Right atrium auricular region (tissue), 2 donors: ENCODE results near the gene IDH3B. TPM values are rescaled to one million over a fixed set of nuclear protein-coding genes. Genes with fewer than 3 reads are reported as not detected.
"Not testable (repeated sequence)": the region's sequence is repeated elsewhere in the genome, so short reads cannot be mapped to it uniquely, and the experiment has no call there.

Source experiments
- DNase-seq: peaks from one replicate; pipeline ENCODE4 v3.0.0-alpha.2; 2019; ENCODE audit warnings: low spot score
- H3K27ac ChIP-seq, 2 donors: fragments of 200-600 bp; sonication (generic); 1 replicate in 1 of 2; 2 replicates in 1 of 2; pipeline ENCODE4 v1.5.1; 2016 to 2019
- H3K27me3 ChIP-seq, 2 donors: fragments of 200-600 bp; sonication (generic); one replicate each; pipeline versions ENCODE4 v1.5.1 to v1.6.0; 2017 to 2019
- H3K36me3 ChIP-seq: fragments of 200-600 bp; sonication (generic); one replicate; pipeline ENCODE4 v1.5.1; 2016
- H3K4me1 ChIP-seq, 2 donors: fragments of 200-600 bp; sonication (generic); one replicate each; pipeline versions ENCODE4 v1.5.1 to v1.6.0; 2017 to 2019
- H3K4me3 ChIP-seq, 2 donors: fragments of 200-600 bp; sonication (generic); 1 replicate in 1 of 2; 2 replicates in 1 of 2; pipeline ENCODE4 v1.5.1; 2017 to 2019; ENCODE audit warnings: mild to moderate bottlenecking in 1 of 2, moderate library complexity in 1 of 2
- H3K9me3 ChIP-seq, 2 donors: fragments of 200-600 bp; sonication (generic); one replicate each; pipeline ENCODE4 v1.5.1; 2019
- total RNA-seq, 2 donors: library from RNA; depleted of rRNA; stranded (reverse); fragments of >200 nt; gene quantifications; one replicate each; pipeline ENCODE4 v1.1.0, GENCODE V29; 2016
- TF ChIP-seq, protein P1 (sequence below), 2 donors: fragments of 200-600 bp; sonication (generic); IDR thresholded peaks; one replicate each; pipeline ENCODE4 v1.5.1; 2019; ENCODE audit warnings: antibody characterized with exemption in 2 of 2

IDH3B gene
- total RNA-seq, 2 donors from 2014 or later = 145 to 217 TPM

- Histone ChIP-seq H3K27me3 (no peaks in the 10 kb centered on the region), H3K36me3 (no peaks in the 10 kb centered on the region), H3K4me1 (peaks cover 0 to 13% of the 10 kb centered on the region in 2 donors), H3K27ac (no peak overlapping the region), H3K4me3 (no peak overlapping the region), H3K9me3 (no peaks in the 10 kb centered on the region)
- no peak for DNase-seq
- TF ChIP-seq, protein P1, sequence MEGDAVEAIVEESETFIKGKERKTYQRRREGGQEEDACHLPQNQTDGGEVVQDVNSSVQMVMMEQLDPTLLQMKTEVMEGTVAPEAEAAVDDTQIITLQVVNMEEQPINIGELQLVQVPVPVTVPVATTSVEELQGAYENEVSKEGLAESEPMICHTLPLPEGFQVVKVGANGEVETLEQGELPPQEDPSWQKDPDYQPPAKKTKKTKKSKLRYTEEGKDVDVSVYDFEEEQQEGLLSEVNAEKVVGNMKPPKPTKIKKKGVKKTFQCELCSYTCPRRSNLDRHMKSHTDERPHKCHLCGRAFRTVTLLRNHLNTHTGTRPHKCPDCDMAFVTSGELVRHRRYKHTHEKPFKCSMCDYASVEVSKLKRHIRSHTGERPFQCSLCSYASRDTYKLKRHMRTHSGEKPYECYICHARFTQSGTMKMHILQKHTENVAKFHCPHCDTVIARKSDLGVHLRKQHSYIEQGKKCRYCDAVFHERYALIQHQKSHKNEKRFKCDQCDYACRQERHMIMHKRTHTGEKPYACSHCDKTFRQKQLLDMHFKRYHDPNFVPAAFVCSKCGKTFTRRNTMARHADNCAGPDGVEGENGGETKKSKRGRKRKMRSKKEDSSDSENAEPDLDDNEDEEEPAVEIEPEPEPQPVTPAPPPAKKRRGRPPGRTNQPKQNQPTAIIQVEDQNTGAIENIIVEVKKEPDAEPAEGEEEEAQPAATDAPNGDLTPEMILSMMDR (IDR thresholded peaks at IDR 0.05) = no peak
Observed at GRCh38 chr20:2690213-2690612, 26.2 kb upstream of the IDH3B start.

DNA sequence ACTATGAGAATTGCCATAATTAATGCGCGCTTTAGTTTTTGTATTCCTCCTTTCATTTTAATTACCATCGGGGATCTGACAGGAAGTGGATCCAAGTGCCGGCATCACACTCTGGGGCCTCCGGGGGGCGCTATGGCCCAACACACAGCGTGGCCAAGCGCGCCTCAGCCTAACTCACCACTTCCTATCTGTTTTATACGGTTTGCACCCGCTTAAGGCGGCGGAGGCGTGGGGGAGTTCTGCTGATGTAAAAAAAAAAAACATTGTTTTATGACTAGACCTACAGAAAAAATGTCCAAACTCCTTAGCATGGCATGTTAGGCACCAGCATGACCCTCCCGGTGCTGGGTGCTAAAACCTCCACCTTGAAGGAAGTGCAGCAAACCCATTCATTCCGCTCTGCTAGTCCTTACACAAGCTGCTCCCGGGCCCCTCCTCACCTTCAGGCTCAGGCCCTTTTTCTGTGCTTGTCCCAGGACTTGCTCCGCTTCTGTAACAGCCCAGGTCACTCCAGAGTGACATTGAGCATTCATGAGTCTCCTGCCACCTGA is 24.1 kb upstream of the IDH3B start:
- Histone ChIP-seq H3K9me3 (no peaks in the 10 kb centered on the region), H3K4me3 (no peak overlapping the region), H3K27me3 (no peaks in the 10 kb centered on the region), H3K36me3 (no peaks in the 10 kb centered on the region), H3K27ac (no peak overlapping the region), H3K4me1 (peaks cover 0 to 6% of the 10 kb centered on the region in 2 donors)
- DNase-seq = no peak
- TF ChIP-seq, protein P1 (IDR thresholded peaks at IDR 0.05) = peak; percentile 40 to 63

DNA sequence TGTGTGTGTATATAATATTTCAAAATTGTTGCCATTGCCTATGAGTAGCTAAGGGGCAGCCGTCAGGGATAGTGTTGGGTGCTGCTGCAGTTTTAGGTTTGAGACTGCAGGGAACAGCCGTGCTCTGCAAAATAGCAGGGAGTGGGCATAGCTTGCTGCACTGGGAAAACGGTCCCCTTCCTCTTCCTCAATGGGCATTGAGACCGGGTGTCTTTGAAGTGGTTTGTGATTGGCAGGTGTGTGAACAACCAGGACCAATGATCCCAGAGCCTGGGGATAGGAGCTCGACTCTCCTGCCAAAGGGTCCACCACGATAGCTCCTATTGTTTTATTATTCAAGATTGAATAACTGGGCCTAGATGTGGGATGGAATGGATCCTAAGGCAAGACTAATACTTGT is 23.5 kb upstream of the IDH3B start:
- Histone ChIP-seq H3K4me1 (peaks cover 0 to 6% of the 10 kb centered on the region in 2 donors), H3K36me3 (no peaks in the 10 kb centered on the region), H3K4me3 (no peak overlapping the region), H3K9me3 (no peaks in the 10 kb centered on the region), H3K27me3 (no peaks in the 10 kb centered on the region), H3K27ac (no peak overlapping the region)
- DNase-seq = no peak
- TF ChIP-seq, protein P1 (IDR thresholded peaks at IDR 0.05) = no peak

DNA sequence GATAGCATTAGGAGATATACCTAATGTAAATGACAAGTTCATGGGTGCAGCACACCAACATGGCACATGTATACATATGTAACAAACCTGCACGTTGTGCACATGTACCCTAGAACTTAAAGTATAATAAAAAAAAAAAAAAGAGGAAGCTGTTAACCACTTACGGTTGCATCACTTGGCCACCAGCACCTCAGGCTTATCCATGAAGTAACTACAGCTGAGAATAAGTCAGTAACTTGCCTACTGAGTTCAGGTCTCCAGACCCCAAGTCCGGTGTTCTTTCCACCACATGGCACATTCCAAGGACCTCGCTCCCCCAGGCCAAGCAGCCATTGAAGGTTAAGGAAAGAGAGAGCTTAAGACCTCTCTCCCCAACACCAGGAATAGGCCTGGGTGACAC is 20.8 kb upstream of the IDH3B start:
- not testable (repeated sequence) for H3K4me3 ChIP-seq, H3K36me3 ChIP-seq, H3K27me3 ChIP-seq, H3K4me1 ChIP-seq, DNase-seq, H3K27ac ChIP-seq, H3K9me3 ChIP-seq

GRCh38 chr20:2682040-2682439 is 18.0 kb upstream of the IDH3B start:
- H3K27me3 ChIP-seq, H3K36me3 ChIP-seq, H3K9me3 ChIP-seq, DNase-seq, H3K27ac ChIP-seq, H3K4me3 ChIP-seq, H3K4me1 ChIP-seq: not testable (repeated sequence)

- Histone ChIP-seq H3K36me3 (no peaks in the 10 kb centered on the region), H3K27me3 (no peaks in the 10 kb centered on the region), H3K4me3 (no peak overlapping the region), H3K4me1 (no peaks in the 10 kb centered on the region), H3K9me3 (no peaks in the 10 kb centered on the region), H3K27ac (no peak overlapping the region)
- TF ChIP-seq, protein P1 (IDR thresholded peaks at IDR 0.05) = no peak
- no peak for DNase-seq
Observed at GRCh38 chr20:2680046-2680445, 16.0 kb upstream of the IDH3B start.

- Histone ChIP-seq H3K36me3 (no peaks in the 10 kb centered on the region), H3K27ac (no peak overlapping the region), H3K4me1 (no peaks in the 10 kb centered on the region), H3K27me3 (no peaks in the 10 kb centered on the region), H3K9me3 (no peaks in the 10 kb centered on the region), H3K4me3 (no peak overlapping the region)
- DNase-seq = no peak
- TF ChIP-seq, protein P1 (IDR thresholded peaks at IDR 0.05) = no peak
Observed at GRCh38 chr20:2673453-2673852, 9.4 kb upstream of the IDH3B start.
